ENCODE measurements around the gene MYO19. TPM values are rescaled to one million over a fixed set of nuclear protein-coding genes. Genes with fewer than 3 reads are reported as not detected.
"Not testable (repeated sequence)": the region's sequence is repeated elsewhere in the genome, so short reads cannot be mapped to it uniquely, and the experiment has no call there.

Gene MYO19
- total RNA-seq, 4 donors from 2014 or later: 33.3 to 120 (median 69.8) TPM

- H3K9me3 ChIP-seq: peaks cover 0 to 5% (median 0%) of the 10 kb centered on the region in 4 donors
- peaks cover 0 to 50% (median 22%) of the 10 kb centered on the region in 4 donors for H3K4me1 ChIP-seq
- H3K27me3 ChIP-seq: peaks cover 0 to 5% of the 10 kb centered on the region in 2 donors
- H3K4me3 ChIP-seq: peak overlapping the region; percentile 82 to 97 (median 91)
- H3K36me3 ChIP-seq: peaks cover 0 to 22% (median 0%) of the 10 kb centered on the region in 3 donors
- WGBS, 2 donors: 27 to 39% methylated on average over 10 of the region's 10 CpGs
- DNase-seq (ENCODE audit: low spot score in 2 of 2): no peak
- H3K27ac ChIP-seq: peak overlapping the region in 3 of 4 donors; percentile 53 to 93 (median 92)
- TF ChIP-seq POLR2A (IDR thresholded peaks at IDR 0.05): no peak
- no peak for TF ChIP-seq CTCF (IDR thresholded peaks at IDR 0.05)
- no peak for TF ChIP-seq EP300 (IDR thresholded peaks at IDR 0.05)
Observed at GRCh38 chr17:36485805-36486203, 48.9 kb downstream of the MYO19 start.

GRCh38 chr17:36485027-36485426, 49.6 kb downstream of the MYO19 start:
- 91 to 97% methylated on average over 8 of the region's 8 CpGs for WGBS, 2 donors
- H3K27me3 ChIP-seq: peaks cover 0 to 5% of the 10 kb centered on the region in 2 donors
- DNase-seq (ENCODE audit: low spot score in 2 of 2): no peak

GRCh38 chr17:36484021-36484420, 50.6 kb downstream of the MYO19 start:
- 92 to 93% methylated on average over 7 of the region's 7 CpGs for whole genome bisulfite sequencing, 2 donors
- DNase-seq (ENCODE audit: low spot score in 2 of 2); H3K27me3 ChIP-seq; H3K27ac ChIP-seq; H3K9me3 ChIP-seq; H3K36me3 ChIP-seq; H3K4me3 ChIP-seq: not testable (repeated sequence)
- H3K4me1 ChIP-seq: peaks cover 0 to 44% (median 22%) of the 10 kb centered on the region in 4 donors

More at GRCh38 chr17:36485027-36485426, 49.6 kb downstream of the MYO19 start:
- Histone ChIP-seq H3K36me3 (peaks cover 0 to 15% (median 0%) of the 10 kb centered on the region in 3 donors), H3K4me3 (no peak overlapping the region), H3K27ac (no peak overlapping the region), H3K9me3 (peaks cover 0 to 1% (median 0%) of the 10 kb centered on the region in 4 donors), H3K4me1 (peaks cover 0 to 45% (median 22%) of the 10 kb centered on the region in 4 donors)
- no peak for TF ChIP-seq POLR2A (IDR thresholded peaks at IDR 0.05)
- TF ChIP-seq CTCF (IDR thresholded peaks at IDR 0.05): no peak
- TF ChIP-seq EP300 (IDR thresholded peaks at IDR 0.05): no peak

GRCh38 chr17:36482611-36483504, 51.8 kb downstream of the MYO19 start:
- Histone ChIP-seq H3K4me3 (peak overlapping the region; percentile 28 to 58 (median 46)), H3K27me3 (peaks cover 0 to 5% of the 10 kb centered on the region in 2 donors), H3K27ac (peak overlapping the region in 1 of 4 donors; percentile 70), H3K9me3 (no peaks in the 10 kb centered on the region), H3K36me3 (no peaks in the 10 kb centered on the region), H3K4me1 (peaks cover 0 to 32% (median 22%) of the 10 kb centered on the region in 4 donors)
- TF ChIP-seq CTCF (IDR thresholded peaks at IDR 0.05): peak; percentile 90 to 98 (median 93)
- TF ChIP-seq POLR2A (IDR thresholded peaks at IDR 0.05): no peak
- TF ChIP-seq EP300 (IDR thresholded peaks at IDR 0.05): peak in 1 of 2 donors; percentile 27
- 1 to 9% methylated on average over 13 to 38 of the region's 79 CpGs for WGBS, 2 donors
- peak; percentile 70 to 73 for DNase-seq (ENCODE audit: low spot score in 2 of 2)

GRCh38 chr17:36481829-36482228, 52.8 kb downstream of the MYO19 start:
- H3K4me3 ChIP-seq: no peak overlapping the region
- no peaks in the 10 kb centered on the region for H3K9me3 ChIP-seq
- DNase-seq (ENCODE audit: low spot score in 2 of 2): no peak
- H3K36me3 ChIP-seq: no peaks in the 10 kb centered on the region
- peaks cover 0 to 5% of the 10 kb centered on the region in 2 donors for H3K27me3 ChIP-seq
- 73 to 83% methylated on average over 7 of the region's 7 CpGs for WGBS, 2 donors
- TF ChIP-seq EP300 (IDR thresholded peaks at IDR 0.05): no peak
- TF ChIP-seq POLR2A (IDR thresholded peaks at IDR 0.05): no peak
- TF ChIP-seq CTCF (IDR thresholded peaks at IDR 0.05): no peak
- H3K27ac ChIP-seq: no peak overlapping the region
- H3K4me1 ChIP-seq: peaks cover 0 to 25% (median 16%) of the 10 kb centered on the region in 4 donors

Measured in tibial nerve (tissue), 4 donors.